ENCODE measurements around the gene OR6S1.
"Not testable (repeated sequence)": the region's sequence is repeated elsewhere in the genome, so short reads cannot be mapped to it uniquely, and the experiment has no call there.

The OR6S1 gene

DNA sequence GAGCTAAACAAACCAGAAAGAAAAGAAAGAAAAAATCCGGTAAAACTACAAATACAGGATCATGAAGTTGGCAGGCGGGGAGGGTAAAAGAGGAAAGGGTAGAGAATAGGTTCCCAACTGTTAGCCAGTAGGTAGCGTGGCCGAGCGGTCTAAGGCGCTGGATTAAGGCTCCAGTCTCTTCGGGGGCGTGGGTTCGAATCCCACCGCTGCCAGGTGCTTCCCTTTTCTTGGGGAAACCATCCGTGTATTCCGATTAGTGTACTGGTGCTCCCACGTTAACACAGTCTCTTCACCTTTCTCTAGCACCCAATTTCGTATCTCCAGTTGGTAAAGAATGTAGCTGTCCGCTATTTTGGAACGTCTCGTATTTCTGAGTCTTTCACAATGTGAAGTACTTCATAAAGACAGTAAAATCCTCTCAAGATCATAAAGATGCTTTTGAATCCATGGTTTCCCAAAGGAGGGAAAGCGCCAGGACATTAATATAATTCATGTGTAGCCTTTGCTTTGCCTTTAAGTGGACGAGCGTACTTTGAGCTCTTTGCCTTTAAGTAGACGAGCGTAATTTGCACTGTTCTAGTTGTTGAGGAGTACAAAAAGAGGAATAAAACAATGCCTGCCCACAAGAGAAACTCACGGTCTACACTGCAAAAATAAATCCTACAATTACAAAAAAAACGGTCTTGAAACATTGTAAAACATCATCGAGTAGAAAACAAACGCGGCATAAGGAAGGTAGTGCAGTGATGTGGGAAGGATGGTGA lies 31.3 kb downstream of the OR6S1 start:
- peak; percentile 81 for DNase-seq

- peak; percentile 82 for DNase-seq
These were observed 32.1 kb downstream of the OR6S1 start for GRCh38 chr14:20609215-20610001.

DNA sequence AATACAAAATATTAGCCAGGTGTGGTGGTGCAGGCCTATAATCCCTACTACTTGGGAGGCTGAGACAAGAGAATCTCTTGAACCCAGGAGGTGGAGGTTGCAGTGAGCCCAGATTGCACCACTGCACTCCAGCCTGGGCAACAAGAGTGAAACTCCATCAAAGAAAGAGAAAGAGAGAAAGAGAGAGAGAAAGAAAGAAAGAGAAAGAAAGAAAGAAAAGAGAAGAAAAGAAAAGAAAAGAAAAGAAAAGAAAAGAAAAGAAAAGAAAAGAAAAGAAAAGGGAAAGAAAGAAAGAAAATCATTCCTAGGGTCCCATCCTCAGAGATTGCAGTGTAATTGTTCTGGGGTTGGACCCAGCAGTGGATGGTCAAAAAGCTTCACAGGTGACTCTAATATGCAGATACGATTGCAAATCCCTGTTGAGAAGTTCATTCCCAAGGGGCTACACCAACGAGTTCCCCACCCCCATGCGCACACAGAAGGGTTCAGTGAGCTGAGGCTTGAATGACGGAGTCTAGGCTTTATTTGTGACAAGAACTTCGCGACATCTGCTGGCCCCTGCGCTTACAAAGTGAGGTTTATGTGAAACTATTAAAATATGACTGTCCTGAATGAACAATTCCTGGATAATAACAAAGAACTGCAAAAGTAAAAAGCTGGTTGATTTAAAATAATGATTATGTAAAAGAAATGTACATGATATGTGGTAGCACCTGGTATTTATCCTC lies 32.9 kb downstream of the OR6S1 start:
- DNase-seq: no peak

GRCh38 chr14:20607617-20608016 lies 33.9 kb downstream of the OR6S1 start:
- no peak for DNase-seq

DNA sequence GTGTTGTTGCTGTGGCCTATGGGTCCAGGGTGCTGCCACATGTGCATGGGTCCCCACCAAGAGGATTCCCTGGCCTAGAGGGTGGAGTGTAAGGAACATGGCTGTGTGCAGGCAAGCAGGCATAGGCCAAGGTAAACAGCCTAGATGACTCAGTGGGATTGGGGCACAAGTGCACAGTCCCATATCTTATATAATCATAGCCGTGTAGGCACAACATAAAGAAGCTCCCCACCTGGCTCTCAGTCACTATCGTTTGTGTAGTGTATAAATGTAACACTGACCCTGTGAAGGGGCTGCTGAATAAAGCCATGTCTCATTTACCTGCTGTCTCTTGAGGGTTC lies 34.6 kb downstream of the OR6S1 start:
- no peak for DNase-seq

DNA sequence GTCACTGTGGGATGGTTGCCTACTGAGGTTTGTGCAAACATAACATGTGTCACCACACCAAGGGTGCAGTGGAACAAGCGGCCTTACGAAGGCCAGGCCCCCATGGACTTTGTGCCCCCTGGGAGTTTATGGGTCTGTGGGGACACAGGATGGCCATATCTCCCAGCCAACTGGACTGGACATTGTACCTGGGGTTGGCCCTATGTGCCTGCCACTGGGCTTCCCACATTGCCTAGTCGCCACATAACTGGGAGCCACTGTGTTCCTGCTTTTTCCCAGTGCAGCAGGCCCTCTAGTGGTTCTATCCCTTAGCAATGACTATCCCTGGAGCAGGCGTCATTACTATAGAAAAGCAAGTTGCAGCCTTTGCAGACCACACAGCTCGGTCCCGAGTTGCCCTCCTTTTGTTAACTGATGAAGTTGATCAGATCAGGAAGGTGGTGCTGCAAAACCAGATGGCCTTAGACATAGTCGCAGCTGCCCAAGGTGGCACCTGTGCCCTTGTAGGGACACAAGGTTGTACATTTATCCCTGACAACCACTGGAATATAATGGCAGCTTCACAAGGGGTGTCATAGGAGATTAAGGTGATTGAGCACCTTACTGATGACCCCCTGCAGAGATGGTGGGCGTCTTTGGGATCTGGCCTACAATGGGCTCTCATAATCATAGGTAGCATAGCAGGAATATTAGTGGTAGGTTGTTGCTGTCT lies 35.1 kb downstream of the OR6S1 start:
- no peak for DNase-seq

GRCh38 chr14:20603813-20604690 lies 37.4 kb downstream of the OR6S1 start:
- DNase-seq: no peak

DNA sequence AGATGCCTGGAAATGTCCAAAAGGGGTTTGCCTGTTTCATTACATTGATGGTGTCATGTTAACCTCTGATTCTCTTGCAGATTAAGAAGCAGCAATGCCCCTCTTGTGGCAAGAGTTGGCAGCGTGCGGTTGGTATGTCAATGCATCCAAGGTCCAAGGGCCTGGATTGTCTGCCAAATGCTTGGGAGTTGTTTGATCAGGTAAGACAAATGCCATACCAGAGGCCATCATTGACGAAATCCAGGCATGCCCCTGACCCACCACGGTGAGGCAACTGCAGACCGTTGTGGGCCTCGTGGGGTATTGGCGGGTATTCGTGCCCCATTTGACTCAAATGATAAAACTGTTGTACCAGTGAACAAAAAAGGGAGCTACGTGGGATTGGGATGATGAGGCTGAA lies 38.9 kb downstream of the OR6S1 start:
- DNase-seq: no peak

GRCh38 chr14:20601522-20601921 lies 40.0 kb downstream of the OR6S1 start:
- no peak for DNase-seq

GRCh38 chr14:20597108-20597507 lies 44.4 kb downstream of the OR6S1 start:
- no peak for DNase-seq

GRCh38 chr14:20595726-20596125 lies 45.8 kb downstream of the OR6S1 start:
- DNase-seq: not testable (repeated sequence)

- no peak for DNase-seq
These were observed 48.9 kb downstream of the OR6S1 start for GRCh38 chr14:20592574-20592973.

- DNase-seq: no peak
These were observed 50.3 kb downstream of the OR6S1 start, which contains the start of gene RNASE12 for GRCh38 chr14:20591235-20591634. RNASE12 (minus strand) TSS chr14:20591376; CDS start chr14:20590723, 653 bp downstream.
